DND-41 (cell line): ENCODE data around the gene TMOD3.

Experiments
- CTCF ChIP-seq: IDR thresholded peaks from 2 replicates; pipeline ENCODE4 v1.5.1; 2012; ENCODE audit warnings: borderline replicate concordance, low read length, moderate library complexity, mild to moderate bottlenecking; ENCODE audit not compliant: poor library complexity, severe bottlenecking; ENCODE audit errors: extremely low read depth
- EZH2 ChIP-seq: IDR thresholded peaks from 3 replicates; pipeline ENCODE4 v1.6.1; 2012; ENCODE audit warnings: borderline replicate concordance, low read depth, mild to moderate bottlenecking, moderate library complexity, low read length, inconsistent platforms; ENCODE audit not compliant: severe bottlenecking

GRCh38 chr15:51884041-51884440 lies 54.6 kb downstream of the TMOD3 start:
- TF ChIP-seq CTCF (no peak), EZH2 (no peak)
